ENCODE measurements around the gene TEX13B.

Gene TEX13B, protein sequence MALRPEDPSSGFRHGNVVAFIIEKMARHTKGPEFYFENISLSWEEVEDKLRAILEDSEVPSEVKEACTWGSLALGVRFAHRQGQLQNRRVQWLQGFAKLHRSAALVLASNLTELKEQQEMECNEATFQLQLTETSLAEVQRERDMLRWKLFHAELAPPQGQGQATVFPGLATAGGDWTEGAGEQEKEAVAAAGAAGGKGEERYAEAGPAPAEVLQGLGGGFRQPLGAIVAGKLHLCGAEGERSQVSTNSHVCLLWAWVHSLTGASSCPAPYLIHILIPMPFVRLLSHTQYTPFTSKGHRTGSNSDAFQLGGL
- long read RNA-seq: 0 reads

GRCh38 chrX:107982356-107982755 is at the start of gene TEX13B:
Gene TEX13B, minus strand, starts transcription at chrX:107982370. Its CDS starts 243 bp downstream, at chrX:107982127.
- DNase-seq (ENCODE audit: low read depth in 1 of 2, low spot score in 1 of 2): no peak
- Histone ChIP-seq H3K27ac (replicated peaks) (no peak within 1 kb of the TSS), H3K27me3 (ENCODE audit: insufficient read depth, poor library complexity, severe bottlenecking) (no peaks in the 10 kb centered on the region), H3K4me3 (replicated peaks; ENCODE audit: insufficient read depth, low read length) (no peak within 1 kb of the TSS)
- TF ChIP-seq SPI1 (IDR thresholded peaks at IDR 0.05; ENCODE audit: borderline replicate concordance, low read depth) (no peak), POLR2AphosphoS5 (IDR thresholded peaks at IDR 0.05; ENCODE audit: low read depth) (no peak), GABPA (IDR thresholded peaks at IDR 0.05; ENCODE audit: low read depth) (no peak), CTCF (IDR thresholded peaks at IDR 0.05; ENCODE audit: insufficient read depth, low read length) (no peak)
- TF ChIP-seq, protein P1, sequence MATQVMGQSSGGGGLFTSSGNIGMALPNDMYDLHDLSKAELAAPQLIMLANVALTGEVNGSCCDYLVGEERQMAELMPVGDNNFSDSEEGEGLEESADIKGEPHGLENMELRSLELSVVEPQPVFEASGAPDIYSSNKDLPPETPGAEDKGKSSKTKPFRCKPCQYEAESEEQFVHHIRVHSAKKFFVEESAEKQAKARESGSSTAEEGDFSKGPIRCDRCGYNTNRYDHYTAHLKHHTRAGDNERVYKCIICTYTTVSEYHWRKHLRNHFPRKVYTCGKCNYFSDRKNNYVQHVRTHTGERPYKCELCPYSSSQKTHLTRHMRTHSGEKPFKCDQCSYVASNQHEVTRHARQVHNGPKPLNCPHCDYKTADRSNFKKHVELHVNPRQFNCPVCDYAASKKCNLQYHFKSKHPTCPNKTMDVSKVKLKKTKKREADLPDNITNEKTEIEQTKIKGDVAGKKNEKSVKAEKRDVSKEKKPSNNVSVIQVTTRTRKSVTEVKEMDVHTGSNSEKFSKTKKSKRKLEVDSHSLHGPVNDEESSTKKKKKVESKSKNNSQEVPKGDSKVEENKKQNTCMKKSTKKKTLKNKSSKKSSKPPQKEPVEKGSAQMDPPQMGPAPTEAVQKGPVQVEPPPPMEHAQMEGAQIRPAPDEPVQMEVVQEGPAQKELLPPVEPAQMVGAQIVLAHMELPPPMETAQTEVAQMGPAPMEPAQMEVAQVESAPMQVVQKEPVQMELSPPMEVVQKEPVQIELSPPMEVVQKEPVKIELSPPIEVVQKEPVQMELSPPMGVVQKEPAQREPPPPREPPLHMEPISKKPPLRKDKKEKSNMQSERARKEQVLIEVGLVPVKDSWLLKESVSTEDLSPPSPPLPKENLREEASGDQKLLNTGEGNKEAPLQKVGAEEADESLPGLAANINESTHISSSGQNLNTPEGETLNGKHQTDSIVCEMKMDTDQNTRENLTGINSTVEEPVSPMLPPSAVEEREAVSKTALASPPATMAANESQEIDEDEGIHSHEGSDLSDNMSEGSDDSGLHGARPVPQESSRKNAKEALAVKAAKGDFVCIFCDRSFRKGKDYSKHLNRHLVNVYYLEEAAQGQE (IDR thresholded peaks at IDR 0.05; ENCODE audit: insufficient replicate concordance, low read depth): no peak

DNA sequence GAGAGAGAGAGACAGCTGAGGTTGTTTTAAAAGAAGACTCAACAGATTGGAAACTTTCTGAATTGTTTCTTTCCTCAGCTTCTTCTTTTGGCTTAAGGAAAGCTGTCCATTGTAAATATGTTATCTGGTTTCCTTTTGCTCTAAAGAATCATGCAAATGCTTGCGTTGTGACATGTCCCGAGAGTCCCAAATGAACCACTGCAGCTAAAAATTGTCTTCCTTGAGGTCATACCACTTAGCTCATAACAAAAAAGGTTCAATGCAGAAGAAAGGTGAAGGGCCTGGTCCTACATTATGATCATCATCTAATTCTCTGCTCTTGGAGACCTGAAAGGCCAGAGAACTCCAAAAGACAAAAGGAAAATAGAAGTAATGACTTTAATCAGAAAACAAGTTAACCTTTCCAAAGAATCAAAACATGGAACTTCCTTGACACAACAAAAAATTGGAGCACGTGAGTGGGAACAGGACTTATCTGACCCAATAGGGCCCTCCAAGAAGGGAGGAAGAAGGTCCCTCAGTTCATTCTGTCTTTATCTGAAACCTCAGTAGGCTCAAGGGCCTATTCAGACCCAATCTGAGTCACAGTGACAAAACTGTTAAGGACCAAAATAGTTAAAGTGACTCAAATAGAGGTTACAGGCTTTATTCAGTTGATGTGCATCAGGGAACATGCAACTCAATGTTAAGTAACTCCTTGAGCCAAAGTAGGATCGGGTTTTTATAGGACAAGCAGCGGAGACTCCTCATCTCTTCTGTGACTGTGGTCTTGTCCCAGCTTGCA is 48.0 kb upstream of the TEX13B start:
- TF ChIP-seq SPI1 (IDR thresholded peaks at IDR 0.05; ENCODE audit: borderline replicate concordance, low read depth) (no peak), CTCF (IDR thresholded peaks at IDR 0.05; ENCODE audit: insufficient read depth, low read length) (no peak), GABPA (IDR thresholded peaks at IDR 0.05; ENCODE audit: low read depth) (no peak), POLR2AphosphoS5 (IDR thresholded peaks at IDR 0.05; ENCODE audit: low read depth) (no peak)
- TF ChIP-seq, protein P1 (IDR thresholded peaks at IDR 0.05; ENCODE audit: insufficient replicate concordance, low read depth): no peak
- no peak overlapping the region for H3K27ac ChIP-seq (replicated peaks)
- DNase-seq (ENCODE audit: low read depth in 1 of 2, low spot score in 1 of 2): no peak
- H3K27me3 ChIP-seq (ENCODE audit: insufficient read depth, poor library complexity, severe bottlenecking): no peaks in the 10 kb centered on the region
- no peak overlapping the region for H3K4me3 ChIP-seq (replicated peaks; ENCODE audit: insufficient read depth, low read length)

DNA sequence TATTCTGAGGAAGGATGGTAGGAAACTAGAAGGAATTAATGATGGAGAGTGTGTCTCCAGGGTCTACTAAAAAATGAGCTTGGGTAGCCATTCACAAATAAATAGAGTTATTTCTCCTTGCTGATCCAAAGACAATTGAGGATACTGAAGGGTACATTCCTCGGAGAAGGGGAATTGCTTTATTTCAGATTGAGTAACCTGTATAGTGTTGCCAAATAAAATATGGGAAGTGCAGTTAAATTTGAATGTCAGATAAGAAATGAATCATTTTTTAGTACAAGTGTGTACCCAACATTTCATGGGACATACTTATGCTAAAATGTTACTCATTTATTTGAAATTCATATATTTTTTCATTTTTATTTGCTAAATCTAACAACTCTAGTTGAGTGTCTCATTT is 46.7 kb upstream of the TEX13B start:
- H3K27ac ChIP-seq (replicated peaks): no peak overlapping the region
- no peaks in the 10 kb centered on the region for H3K27me3 ChIP-seq (ENCODE audit: insufficient read depth, poor library complexity, severe bottlenecking)
- no peak for TF ChIP-seq GABPA (IDR thresholded peaks at IDR 0.05; ENCODE audit: low read depth)
- no peak for TF ChIP-seq CTCF (IDR thresholded peaks at IDR 0.05; ENCODE audit: insufficient read depth, low read length)
- no peak for TF ChIP-seq POLR2AphosphoS5 (IDR thresholded peaks at IDR 0.05; ENCODE audit: low read depth)
- TF ChIP-seq, protein P1 (IDR thresholded peaks at IDR 0.05; ENCODE audit: insufficient replicate concordance, low read depth): no peak
- no peak for TF ChIP-seq SPI1 (IDR thresholded peaks at IDR 0.05; ENCODE audit: borderline replicate concordance, low read depth)
- no peak for DNase-seq (ENCODE audit: low read depth in 1 of 2, low spot score in 1 of 2)
- H3K4me3 ChIP-seq (replicated peaks; ENCODE audit: insufficient read depth, low read length): no peak overlapping the region
